ENCODE results near the gene MAP1B.

The MAP1B gene

DNA sequence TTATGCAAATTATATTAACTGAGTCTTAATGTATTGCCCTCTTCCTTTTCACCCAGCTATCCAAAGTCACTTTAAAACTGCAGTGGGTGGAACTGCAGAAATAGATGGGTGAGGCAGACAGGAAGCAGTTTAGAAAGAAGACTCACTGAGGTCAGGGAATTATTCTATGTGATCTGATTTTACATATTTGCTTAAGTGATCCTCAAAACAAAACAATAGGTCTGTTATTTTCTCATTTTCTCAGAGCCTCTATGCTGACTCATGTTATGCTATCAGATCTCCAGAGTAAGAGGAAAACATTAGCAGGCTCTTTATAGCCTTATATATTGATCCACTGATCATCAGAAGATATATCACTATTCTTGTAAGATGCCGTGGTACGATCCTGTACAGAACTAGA, 149.3 kb downstream of the MAP1B start:
- DNase-seq = no peak

All from hippocampal formation (tissue), 2 donors.